HG03139 (cell line): ENCODE results near the gene ASB2.

Source experiments
- ATAC-seq: cut with Tn5 transposase; IDR thresholded peaks from one replicate; pipeline ENCODE4 v1.9.1; 2021; ENCODE audit not compliant: unreplicated experiment

Gene ASB2

DNA sequence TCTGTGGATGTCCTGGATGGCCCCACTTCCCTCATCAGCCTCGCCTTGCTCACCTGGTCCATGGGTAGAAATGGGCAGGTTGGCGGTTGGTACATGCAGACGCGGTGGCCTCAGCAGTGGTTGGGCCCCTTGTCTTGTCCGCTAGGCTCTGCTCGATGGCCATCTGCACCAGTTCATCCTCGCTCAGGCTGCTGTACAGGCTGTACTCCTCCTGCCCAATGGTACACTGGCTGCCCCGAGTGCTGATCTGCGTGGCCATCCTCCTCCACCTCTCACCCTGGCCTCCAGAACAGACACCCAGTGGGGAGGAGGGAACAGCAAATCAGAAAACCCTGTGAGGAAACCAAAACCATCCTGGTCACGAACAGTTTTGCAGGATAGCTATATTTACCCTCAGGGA lies 12.1 kb downstream of the ASB2 start:
- ATAC-seq, result no peak

DNA sequence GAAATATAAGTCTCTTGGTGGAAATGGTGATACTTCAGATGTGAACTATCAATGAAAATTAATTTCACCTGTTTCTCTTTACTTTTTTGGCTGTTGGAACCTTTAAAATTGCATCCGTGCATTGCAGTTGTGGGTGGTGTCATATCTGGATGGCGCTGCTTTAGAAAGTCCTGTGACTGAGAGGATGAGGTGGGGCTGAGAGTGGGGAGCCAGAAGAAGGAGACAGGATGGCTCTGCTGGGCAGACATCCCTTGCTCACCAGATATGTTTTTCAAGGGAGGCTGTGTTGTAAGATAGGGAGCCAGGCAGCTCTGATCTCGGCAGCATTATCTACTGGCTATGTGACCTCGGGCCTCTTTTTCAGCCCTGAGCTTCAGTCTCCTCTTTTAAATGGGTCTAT lies 12.7 kb downstream of the ASB2 start:
- no peak for ATAC-seq

DNA sequence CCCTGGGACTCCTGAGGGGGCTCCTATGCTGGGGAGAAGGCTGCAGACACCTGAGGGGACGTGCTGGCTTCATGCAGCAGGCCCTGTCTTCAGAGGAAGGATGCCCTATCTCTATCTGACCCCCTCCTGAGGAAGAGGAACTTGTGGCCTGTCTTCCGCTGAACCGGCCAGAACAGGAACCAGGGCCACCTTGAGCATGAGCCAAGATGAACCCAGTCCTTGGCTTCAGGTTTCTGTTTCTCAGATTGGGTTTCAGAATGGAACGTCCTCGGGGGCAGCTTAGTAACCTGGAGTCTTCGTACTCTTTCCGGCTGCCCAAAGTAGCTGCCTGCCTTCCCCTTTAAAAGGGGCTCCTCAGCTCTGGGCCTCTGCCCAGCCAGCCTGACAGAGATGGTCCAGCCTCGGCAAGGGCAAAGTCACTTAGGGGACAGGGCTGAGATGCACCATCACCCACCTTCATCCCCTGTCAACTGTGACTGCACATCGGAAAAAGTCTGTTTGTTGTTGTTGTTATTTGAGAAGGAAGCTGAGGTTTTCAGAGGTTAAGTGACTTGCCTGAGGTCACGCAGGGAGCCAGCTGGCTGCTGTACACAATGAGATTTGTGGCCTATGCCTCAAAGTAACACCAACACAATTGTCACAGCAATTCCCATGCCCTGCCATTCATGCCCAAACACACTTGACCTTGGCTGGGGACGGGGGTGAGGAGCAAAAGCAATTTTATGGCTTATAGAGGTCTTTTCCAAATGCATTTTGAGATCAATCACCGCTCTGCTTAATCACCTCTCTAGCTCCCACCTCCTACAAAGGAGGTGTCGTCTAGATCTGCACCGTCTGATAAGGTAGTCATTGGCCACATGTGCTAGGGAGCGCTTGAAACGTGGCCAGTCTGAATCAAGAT lies 13.4 kb downstream of the ASB2 start:
- peak; percentile 45 for ATAC-seq

DNA sequence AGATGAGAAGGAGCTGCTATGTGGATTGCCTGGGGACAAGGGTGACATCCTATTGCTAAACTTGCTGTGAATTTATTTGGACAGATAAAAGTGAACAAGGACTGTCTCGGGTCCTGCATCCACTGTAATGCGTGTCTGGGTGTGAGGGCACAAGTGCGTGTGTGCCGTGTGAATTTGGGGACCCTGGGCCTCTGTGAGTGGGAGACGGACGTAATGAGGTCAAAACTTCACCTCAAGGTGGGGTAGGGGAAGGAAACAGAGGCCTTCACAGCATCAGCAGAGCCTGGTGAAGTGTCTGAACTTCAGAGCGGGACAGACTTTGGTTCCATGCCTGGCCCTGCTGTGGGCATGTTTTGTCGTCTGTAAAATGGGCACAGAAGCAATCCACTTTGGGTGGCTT lies 14.8 kb downstream of the ASB2 start:
- no peak for ATAC-seq

DNA sequence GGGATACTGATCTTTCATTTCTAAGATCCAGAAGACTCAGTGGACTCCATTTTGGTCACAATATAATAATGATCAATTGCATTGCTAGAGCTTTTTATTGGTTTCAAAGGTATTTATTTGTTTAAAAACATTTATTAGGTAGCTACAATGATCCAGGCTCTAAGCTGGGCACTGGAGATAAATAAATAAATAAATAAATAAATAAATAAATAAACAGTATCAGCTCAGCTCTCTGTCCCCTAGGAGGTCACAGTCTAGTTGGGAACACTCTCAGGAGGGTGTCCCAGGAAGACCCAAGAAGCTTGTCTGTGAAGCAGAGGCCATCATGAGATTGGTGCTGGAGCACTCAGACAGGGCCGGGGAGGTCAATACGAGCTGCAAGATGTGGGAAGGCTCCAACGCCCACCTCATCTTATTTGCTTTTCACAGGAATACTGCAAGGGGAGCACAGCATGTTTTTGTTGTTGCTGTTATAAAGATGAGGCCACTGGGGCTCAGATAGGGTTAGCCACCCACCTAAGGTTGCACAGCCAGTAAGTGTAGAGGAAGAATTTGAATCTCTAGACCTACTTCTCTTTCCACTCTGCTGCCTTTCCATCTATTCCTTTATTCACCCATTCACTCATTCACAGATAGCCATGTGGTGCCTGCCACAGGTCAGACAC lies 15.5 kb downstream of the ASB2 start:
- ATAC-seq, result no peak

DNA sequence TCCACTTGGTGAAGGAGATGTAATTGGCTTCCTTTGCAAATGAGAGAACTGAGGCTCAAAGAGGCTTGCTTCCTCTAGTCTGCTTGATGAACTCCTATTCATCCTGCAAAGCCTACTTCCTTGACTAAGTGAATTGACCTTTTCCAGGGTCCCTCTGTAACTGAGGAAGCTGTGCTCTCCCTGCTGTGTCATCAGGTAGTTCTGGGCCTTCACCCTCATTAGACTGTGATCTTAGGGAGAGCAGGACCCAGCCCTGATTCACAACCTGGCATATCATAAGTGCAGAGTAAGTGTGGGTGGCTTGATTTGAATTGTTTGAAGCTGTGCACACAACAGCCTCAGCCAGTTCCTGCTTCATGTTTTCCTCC lies 16.3 kb downstream of the ASB2 start:
- ATAC-seq, result no peak

DNA sequence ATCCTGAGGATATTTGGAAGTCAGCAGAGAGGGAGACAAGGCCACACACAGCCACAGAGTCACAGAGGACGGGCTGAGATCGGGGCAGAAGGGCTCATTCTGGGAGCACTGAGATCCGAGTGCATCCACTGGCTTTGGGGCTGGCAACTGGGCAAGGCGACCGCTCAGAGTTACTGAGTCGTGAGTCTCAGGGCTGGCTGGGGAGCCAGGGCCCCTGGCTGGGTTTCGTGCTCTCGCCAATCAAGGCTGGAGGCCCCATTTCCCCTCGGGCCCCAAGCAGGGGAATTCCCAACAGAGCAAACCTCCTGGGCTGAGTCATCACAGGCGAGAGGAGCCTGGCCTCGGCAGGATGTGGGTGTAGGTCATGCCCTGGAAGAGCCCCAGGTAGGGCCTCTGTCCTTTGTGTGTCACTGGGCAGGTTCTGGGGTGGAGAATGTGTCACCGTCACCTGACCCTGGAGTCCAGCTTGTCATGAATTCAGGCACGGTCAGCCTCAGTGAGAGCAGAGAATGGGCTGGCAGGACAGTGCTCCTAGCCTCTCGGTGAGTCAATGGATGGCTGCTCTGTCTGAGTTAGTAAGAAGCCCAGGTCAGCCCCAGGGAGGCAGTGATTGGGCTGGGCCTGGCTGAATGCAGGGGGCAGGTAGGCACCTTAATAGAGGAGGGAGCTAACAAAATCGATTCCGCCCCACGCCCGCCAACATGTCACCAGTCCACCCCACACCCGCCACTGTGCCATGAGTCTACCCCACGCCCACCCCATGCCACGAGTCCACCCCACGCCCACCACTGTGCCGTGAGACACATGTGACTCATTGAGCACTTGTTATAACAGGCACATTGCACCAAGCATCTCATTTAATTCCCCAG lies 16.9 kb downstream of the ASB2 start:
- peak; percentile 59 for ATAC-seq

DNA sequence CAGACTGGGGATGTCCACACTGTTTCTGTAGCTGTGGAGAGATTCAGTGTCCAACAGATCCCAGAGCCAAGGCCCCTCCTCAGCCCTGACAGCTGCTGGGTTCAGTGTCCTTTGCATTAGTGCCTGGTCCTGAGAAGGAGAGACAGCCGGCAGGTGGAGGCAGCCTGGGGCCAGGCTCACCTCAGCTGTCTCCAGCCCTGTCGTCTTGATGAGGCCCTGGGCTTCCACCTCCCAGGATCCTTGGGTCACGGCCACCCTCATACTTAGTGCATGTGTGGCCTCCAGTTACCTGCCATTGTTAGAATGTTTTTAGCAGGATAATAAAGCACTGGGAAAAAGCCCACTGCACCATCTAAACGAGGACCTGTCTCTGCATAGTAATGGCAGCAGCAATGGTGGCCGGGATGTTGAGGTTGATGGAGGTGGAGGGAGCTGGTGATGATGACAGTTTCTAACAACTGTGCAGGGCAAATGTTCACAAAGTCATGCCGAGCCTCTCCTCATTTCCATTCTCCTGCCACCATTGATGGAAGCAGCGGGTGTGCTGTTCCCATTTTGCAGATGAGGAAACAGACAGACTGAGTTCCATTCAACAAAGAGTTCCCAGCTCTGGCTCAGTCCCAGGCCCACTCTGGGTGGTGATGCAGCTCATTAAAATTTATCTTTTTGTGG lies 17.7 kb downstream of the ASB2 start:
- no peak for ATAC-seq

DNA sequence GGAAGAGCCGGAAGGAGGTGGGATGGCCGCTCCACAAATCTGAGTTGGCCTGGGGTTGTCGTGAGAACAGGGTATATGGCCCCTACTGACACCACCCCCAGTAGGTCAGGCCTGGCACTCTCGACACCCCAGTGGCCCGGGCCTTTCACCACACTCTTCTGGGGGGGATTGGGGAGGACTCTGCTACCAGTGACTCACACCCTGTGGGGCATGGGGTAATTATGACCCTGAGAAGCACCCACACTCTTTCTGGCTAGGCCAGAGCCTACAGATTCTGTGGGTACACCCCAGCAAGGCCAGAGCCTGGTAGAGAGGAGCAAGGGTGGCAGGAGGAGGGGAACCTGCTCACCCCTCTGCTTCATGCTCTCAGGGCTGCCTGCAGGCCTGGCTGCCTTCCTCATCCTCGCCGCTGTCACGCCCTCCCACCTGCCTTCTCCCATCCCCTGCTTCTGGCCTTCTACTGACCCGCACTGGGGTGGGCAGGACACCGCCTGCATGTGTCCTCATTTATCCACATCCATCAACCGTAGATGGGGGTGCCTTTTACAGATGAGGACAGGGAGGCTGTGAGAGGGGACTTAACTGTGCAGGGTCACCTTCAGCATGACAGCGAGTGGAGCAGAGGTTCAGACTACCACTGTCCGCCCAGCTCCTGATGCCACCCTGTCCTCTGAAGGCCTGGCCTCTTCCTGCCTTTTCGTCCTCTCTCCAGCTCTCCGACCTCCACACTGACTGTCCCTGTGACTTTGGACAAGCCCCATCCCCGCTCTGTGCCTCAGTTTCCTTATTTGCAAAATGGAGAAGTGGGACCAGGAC lies 18.4 kb downstream of the ASB2 start:
- ATAC-seq, result no peak

DNA sequence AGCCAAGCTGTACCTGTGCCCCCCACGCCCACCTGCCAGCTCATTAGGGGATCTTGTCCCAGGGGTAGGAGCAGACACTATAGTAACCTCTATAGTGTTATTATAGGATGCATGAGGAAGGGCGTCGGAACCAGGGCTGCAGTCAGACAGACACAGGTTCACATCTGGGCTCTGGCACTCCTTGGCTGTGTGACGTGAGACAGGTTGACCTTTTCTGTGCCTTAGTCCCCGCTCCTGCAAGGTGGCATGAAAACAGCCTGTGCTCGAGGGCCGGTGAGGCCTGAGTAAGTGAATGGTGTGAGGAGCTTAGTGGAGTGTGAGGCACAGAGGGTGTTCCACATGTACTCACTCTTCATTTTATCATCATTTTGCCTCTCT lies 19.0 kb downstream of the ASB2 start:
- no peak for ATAC-seq

DNA sequence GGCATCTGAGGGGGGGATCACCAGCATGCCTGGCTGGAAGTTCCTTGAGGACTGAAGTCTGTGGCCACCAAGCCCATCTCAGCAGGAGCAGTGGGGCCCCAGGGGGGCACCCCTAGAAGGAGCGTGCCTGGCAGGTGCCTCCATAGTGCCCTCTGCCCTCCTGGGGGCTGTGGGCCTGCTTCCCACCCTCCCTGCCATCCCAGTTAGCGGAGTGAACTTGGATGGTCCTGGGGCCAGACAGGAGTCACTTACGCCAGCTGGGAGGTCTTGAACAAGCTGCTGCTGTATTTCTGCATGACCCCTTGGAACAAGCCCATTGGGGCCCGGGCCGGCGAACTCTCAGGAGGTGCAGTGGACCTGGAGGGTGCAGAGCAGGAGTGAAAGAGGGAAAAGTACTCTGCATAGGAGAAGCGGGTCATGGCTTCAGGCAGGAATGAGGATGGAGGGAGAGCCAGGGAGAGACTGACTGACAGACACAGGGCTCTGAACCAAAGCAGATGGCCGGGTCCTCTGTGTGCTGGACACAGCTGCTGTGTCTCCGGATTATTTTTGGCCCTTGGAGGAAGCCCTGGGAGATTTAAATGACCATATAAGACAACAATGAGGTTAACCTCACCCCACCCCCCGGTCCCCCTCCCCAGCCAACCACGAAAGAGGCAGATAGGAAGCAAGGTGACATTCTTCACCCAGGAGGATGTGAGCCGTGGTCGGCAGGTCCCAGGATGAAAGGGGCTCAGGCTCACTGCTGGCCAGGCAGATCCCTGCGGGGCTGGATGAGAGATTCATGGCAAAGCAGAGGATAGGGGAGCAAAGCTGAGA lies 19.6 kb downstream of the ASB2 start:
- no peak for ATAC-seq

DNA sequence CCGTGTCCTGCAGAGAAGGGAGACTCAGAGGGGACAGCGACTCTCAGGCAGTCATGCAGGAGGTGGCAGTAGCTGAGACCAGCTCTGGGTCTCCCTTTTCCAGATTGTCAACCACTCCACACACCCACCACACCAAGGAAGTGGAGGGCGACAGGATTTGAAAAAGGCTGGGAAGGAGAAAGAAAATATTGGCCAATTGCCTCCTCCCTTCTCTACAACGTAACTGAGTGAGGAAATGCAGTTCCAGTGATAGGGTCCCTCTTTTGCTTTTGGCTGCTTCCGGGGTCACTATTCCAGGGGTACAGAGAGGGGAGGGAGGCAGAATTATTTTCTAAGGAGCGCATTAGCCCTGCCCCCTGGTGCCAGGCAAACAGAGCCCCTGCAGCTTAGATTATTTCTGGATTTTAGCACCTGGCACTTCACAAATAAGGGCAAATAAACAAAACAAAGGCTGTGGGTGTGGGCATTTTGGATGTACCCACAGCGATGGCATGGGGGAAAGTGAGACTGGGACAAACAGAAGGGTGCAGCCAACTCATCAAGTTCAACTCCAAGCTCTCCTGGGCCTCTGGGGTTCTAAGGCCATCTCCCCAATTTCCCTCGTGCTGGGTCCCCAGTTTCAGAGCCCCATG lies 20.4 kb downstream of the ASB2 start:
- ATAC-seq, result no peak

DNA sequence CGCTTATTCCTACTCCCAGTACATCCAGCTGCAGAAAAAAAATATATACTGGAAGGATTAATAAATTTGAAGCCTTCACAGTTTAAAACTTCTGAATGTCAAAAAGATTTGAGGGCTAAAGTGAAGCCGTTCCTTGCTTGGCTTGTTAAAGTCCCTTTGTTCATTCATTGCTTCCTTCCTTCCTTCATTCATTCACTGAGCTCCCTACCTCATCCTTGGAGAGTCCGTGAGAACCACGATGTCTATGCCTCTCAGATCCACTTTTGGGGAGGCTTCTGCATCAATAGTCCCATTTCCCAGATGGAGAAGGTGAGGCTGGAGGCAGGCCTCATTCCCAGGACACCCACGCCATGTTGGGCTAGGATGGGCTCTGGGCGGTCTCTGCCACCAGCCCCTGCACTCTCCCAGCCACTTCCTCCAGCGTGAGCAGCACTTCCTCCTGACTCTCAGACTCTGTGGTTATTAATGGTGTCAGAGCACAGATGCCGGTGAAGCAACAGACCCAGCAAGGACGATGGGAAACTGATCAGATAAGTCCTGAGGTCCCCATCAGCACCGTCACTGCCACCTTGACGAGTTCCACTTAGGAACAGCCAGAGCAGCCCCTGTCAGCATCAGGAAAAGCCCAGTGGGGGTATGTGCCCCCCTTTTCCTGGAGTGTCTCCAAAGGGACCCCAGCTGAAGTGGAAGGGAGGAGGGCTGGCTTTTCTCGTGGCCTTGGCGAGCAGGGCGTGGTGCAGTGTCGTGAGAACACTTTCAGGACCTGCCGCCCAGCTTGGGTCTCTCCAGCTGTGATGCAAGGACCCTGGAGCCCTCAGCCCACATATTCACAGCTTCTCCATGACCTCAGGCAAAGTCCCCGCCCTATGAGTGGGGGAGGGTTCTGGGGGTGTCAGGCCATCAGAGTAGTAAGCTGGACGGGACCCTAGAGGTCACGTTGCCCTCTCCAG lies 21.2 kb downstream of the ASB2 start:
- peak; percentile 33 for ATAC-seq

DNA sequence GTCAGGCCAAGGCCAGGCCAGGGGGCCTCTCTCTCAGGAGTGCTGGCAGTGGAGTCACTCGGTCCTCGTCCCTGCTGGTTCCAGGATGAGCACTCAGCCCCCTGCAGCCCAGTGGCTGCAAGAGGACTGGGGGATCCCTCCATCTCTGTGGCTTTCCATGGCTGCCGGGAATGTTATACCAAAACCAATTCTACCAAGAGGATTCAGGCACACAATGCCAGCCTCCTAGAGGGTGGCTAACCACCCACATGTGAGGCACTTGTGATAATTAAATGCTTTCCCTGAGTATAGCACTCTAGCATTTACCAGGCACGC lies 21.9 kb downstream of the ASB2 start:
- ATAC-seq, result no peak

DNA sequence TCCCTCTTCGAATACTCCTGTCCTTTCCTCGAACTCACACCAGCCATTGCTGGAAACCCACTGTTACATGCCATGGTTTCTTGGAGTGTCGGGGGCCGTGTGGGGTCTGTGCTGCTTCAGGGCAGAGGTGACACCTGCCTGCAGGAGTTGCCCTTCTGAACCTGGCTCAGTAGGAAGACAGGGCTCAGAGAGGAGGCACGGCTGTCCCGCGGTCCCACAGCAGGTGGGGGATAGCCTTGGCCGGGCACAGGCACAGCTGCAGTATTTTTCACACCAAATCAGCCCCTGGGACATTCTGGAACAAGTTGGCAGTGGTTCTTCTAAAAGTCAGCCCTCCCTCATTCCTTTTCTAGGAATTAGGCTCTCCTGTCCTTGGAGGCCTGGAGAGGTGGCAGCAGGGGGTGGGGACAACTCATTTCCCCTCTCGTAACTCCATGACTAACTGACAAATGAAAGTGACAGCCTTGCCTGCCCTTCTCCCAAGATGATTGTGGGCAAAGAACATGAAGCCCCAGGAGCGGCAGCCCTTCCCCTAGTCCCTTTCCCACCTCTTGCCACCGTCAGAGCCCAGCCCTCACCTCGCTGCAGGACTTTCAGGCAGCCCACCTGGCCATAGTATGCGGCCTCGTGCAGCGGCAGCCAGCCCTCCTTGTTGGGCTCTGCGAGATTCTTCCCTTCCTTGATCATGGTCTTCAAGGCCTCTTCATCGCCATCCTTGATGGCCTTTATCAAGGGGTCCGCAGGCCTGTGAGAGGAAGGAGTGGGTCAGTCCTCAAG lies 22.4 kb downstream of the ASB2 start:
- ATAC-seq, result no peak

DNA sequence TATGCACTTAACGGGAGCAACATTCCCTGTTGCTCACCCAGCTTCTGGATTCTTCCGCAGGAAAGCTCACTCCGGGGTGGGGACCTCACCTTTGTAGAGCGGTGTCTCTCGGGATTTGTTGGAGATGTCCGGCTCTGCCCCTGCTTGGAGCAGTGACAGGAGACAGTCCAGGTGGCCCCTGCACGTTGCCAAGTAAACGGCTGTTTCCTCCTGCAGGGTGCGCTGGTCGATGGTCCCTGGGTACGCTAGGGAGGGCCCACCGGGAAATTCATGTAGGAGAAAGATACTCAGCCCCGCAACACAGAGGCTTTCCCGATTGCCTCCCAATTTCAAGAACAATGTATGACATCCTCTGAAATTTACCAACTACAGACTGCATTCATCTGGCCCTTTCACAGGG lies 23.1 kb downstream of the ASB2 start:
- ATAC-seq, result no peak

DNA sequence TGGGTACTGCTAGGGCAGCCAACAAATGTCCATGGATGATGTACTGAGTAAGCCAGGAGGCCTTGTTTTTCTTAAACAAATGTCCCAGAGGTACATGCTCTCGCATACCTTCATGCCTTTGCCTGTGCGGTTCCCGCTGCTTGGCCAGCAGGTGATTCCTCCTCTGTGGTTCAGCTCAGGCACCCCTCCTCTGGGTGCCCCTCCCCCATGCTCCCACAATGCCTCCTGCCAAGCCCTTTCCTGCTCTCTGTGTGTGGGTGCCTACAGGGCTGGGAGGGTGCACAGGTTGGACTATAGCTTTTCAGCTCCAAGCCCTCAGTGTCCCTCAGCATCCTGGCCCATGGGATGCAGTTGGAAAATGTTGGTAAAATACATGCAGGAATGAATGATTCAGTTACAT lies 23.5 kb downstream of the ASB2 start:
- ATAC-seq, result no peak
